ENCODE data around the gene ACACA. TPM values are rescaled to one million over a fixed set of nuclear protein-coding genes. Genes with fewer than 3 reads are reported as not detected.

The ACACA gene
- total and polyA plus RNA-seq, 9 of the 15 experiments (the other 6 are each of a cell fraction or from before 2014, with no cell fraction given) = 35.9 to 135 (median 88.4) TPM

- TF ChIP-seq ZNF609 (CRISPR knock-in tag; IDR thresholded peaks at IDR 0.05; ENCODE audit: borderline replicate concordance) (no peak), CBFA2T3 (IDR thresholded peaks at IDR 0.05) (no peak)
Observed at GRCh38 chr17:37164057-37164456, 242.6 kb downstream of the ACACA start (continued).

GRCh38 chr17:37162800-37163199 lies 243.8 kb downstream of the ACACA start:
- no peaks in the 10 kb centered on the region for H3K9me1 ChIP-seq (ENCODE audit: control insufficient read depth, insufficient read depth, low read length)
- no peaks in the 10 kb centered on the region for H3K79me2 ChIP-seq (ENCODE audit: control insufficient read depth, insufficient read depth, low read length)
- 93% methylated on average over 4 of the region's 6 CpGs for WGBS (ENCODE audit: insufficient coverage, low coverage, missing lambda C conversion rate)
- intact Hi-C loops (cut with micrococcal nuclease) (no loop called here), in situ Hi-C loops (cut with MboI) (no loop called here)
- FAIRE-seq (no peak), DNase-seq (ENCODE audit: extremely low read depth in 1 of 4, low spot score in 3 of 4) (no peak), ATAC-seq (no peak)
- no peak overlapping the region for H2AFZ ChIP-seq (ENCODE audit: low read depth, low read length)
- no TSS peak for BruUV-seq (replicated peaks)
- H3K4me1 ChIP-seq (replicated peaks in 1 of 2; ENCODE audit: control insufficient read depth in 2 of 2, insufficient read depth in 2 of 2, low read length in 2 of 2) = no peaks in the 10 kb centered on the region
- peaks cover 76% of the 10 kb centered on the region for H3K36me3 ChIP-seq (ENCODE audit: control insufficient read depth, insufficient read depth, low read length)
- H3K9me3 ChIP-seq (replicated peaks; ENCODE audit: control insufficient read depth, insufficient read depth, low read depth, low read length) = no peaks in the 10 kb centered on the region
- no peak overlapping the region for H3K4me3 ChIP-seq
- ChIA-PET CTCF (ENCODE audit: low intra/inter-chr PET ratio) (no interaction called here), POLR2A (interaction anchor here (0.7 kb wide), 1 partner anchor 20 kb away, joined by 3 read pairs; no protein-coding TSS in a partner anchor)
- no peak overlapping the region for H3K27ac ChIP-seq (ENCODE audit: extremely low read depth, low read depth, low read length)
- H3K9ac ChIP-seq (ENCODE audit: insufficient read depth in 1 of 2, low read depth in 2 of 2, low read length in 2 of 2) = 0 out of 4 replicates have a peak overlapping the region, but pooled peaks of 1 of the 2 experiments have one; percentile 48
- H4K20me1 ChIP-seq (replicated peaks; ENCODE audit: control insufficient read depth, insufficient read depth, low read length) = no peaks in the 10 kb centered on the region; the same call in 1 of the 2 replicates
- H3K27me3 ChIP-seq (ENCODE audit: control insufficient read depth in 2 of 2, insufficient read depth in 2 of 2, low read length in 2 of 2) = no peaks in the 10 kb centered on the region
- no peak overlapping the region for H3K4me2 ChIP-seq (ENCODE audit: insufficient read depth, low read length)
- TF ChIP-seq, protein P1, sequence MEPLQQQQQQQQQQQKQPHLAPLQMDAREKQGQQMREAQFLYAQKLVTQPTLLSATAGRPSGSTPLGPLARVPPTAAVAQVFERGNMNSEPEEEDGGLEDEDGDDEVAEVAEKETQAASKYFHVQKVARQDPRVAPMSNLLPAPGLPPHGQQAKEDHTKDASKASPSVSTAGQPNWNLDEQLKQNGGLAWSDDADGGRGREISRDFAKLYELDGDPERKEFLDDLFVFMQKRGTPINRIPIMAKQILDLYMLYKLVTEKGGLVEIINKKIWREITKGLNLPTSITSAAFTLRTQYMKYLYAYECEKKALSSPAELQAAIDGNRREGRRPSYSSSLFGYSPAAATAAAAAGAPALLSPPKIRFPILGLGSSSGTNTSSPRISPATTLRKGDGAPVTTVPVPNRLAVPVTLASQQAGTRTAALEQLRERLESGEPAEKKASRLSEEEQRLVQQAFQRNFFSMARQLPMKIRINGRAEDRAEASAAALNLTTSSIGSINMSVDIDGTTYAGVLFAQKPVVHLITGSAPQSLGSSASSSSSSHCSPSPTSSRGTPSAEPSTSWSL (CRISPR knock-in tag; IDR thresholded peaks at IDR 0.05; ENCODE audit: borderline replicate concordance) = no peak
- no peak for TF ChIP-seq ZKSCAN3 (CRISPR knock-in tag; IDR thresholded peaks at IDR 0.05)
- TF ChIP-seq ZNF224 (CRISPR knock-in tag; IDR thresholded peaks at IDR 0.05) = no peak
- TF ChIP-seq ZSCAN29 (IDR thresholded peaks at IDR 0.05) = no peak
- TF ChIP-seq HEY1 (CRISPR knock-in tag; IDR thresholded peaks at IDR 0.05; ENCODE audit: borderline replicate concordance) = no peak
- TF ChIP-seq RNF219 (CRISPR knock-in tag; IDR thresholded peaks at IDR 0.05) = no peak
- no peak for TF ChIP-seq PCBP1 (IDR thresholded peaks at IDR 0.05; ENCODE audit: low read depth, low read length, poor library complexity, severe bottlenecking)
- TF ChIP-seq ZBTB8A (IDR thresholded peaks at IDR 0.05; ENCODE audit: partially characterized antibody) = no peak
- no peak for TF ChIP-seq TFAP4 (CRISPR knock-in tag; IDR thresholded peaks at IDR 0.05; ENCODE audit: borderline replicate concordance)

Measured in K562 (cell line).